Measurements from ENCODE around the gene MTR. TPM values are rescaled to one million over a fixed set of nuclear protein-coding genes. Genes with fewer than 3 reads are reported as not detected.

Gene MTR
- total and polyA plus RNA-seq, 9 donors: 14.0 to 30.6 (median 17.9) TPM

GRCh38 chr1:236858165-236858564 is 63.1 kb downstream of the MTR start:
- Histone ChIP-seq H3K36me3 (ENCODE audit: control insufficient read depth, insufficient read depth, low read length) (peaks cover 40% of the 10 kb centered on the region), H3K4me3 (ENCODE audit: low read length) (no peak overlapping the region)
- 80% methylated on average over 3 of the region's 7 CpGs for WGBS (ENCODE audit: insufficient coverage)

GRCh38 chr1:236860101-236860500 is 65.0 kb downstream of the MTR start:
- peaks cover 42% of the 10 kb centered on the region for H3K36me3 ChIP-seq (ENCODE audit: control insufficient read depth, insufficient read depth, low read length)
- H3K4me3 ChIP-seq (ENCODE audit: low read length): no peak overlapping the region
- no peak overlapping the region for H3K27ac ChIP-seq (ENCODE audit: low read length)
- no peaks in the 10 kb centered on the region for H3K4me1 ChIP-seq (ENCODE audit: control insufficient read depth, insufficient read depth, low read length)
- no peaks in the 10 kb centered on the region for H3K9me3 ChIP-seq (replicated peaks; ENCODE audit: control insufficient read depth, low read depth, low read length)
- DNase-seq: no peak
- no peaks in the 10 kb centered on the region for H3K27me3 ChIP-seq (ENCODE audit: control insufficient read depth, insufficient read depth, low read length)
- WGBS (ENCODE audit: insufficient coverage): no CpG with 5 or more reads among the region's 4 CpGs

More at GRCh38 chr1:236858165-236858564, 63.1 kb downstream of the MTR start:
- no peaks in the 10 kb centered on the region for H3K4me1 ChIP-seq (ENCODE audit: control insufficient read depth, insufficient read depth, low read length)
- DNase-seq: no peak
- no peak overlapping the region for H3K27ac ChIP-seq (ENCODE audit: low read length)
- no peaks in the 10 kb centered on the region for H3K27me3 ChIP-seq (ENCODE audit: control insufficient read depth, insufficient read depth, low read length)
- no peaks in the 10 kb centered on the region for H3K9me3 ChIP-seq (replicated peaks; ENCODE audit: control insufficient read depth, low read depth, low read length)

- H3K27me3 ChIP-seq (ENCODE audit: control insufficient read depth, insufficient read depth, low read length): no peaks in the 10 kb centered on the region
- DNase-seq: no peak
- H3K4me3 ChIP-seq (ENCODE audit: low read length): no peak overlapping the region
- H3K9me3 ChIP-seq (replicated peaks; ENCODE audit: control insufficient read depth, low read depth, low read length): no peaks in the 10 kb centered on the region
- H3K36me3 ChIP-seq (ENCODE audit: control insufficient read depth, insufficient read depth, low read length): peaks cover 39% of the 10 kb centered on the region
- WGBS (ENCODE audit: insufficient coverage): no CpG with 5 or more reads among the region's 1 CpG
- H3K4me1 ChIP-seq (ENCODE audit: control insufficient read depth, insufficient read depth, low read length): no peaks in the 10 kb centered on the region
- no peak overlapping the region for H3K27ac ChIP-seq (ENCODE audit: low read length)
These were observed 65.6 kb downstream of the MTR start for GRCh38 chr1:236860674-236861073.

- Histone ChIP-seq H3K9me3 (replicated peaks; ENCODE audit: control insufficient read depth, low read depth, low read length) (no peaks in the 10 kb centered on the region), H3K36me3 (ENCODE audit: control insufficient read depth, insufficient read depth, low read length) (peaks cover 41% of the 10 kb centered on the region), H3K27ac (ENCODE audit: low read length) (no peak overlapping the region), H3K4me3 (ENCODE audit: low read length) (no peak overlapping the region), H3K4me1 (ENCODE audit: control insufficient read depth, insufficient read depth, low read length) (no peaks in the 10 kb centered on the region), H3K27me3 (ENCODE audit: control insufficient read depth, insufficient read depth, low read length) (no peaks in the 10 kb centered on the region)
- 80% methylated on average over 1 of the region's 2 CpGs for WGBS (ENCODE audit: insufficient coverage)
- DNase-seq: no peak
These were observed 66.6 kb downstream of the MTR start for GRCh38 chr1:236861560-236862218.

- H3K4me1 ChIP-seq (ENCODE audit: control insufficient read depth, insufficient read depth, low read length): no peaks in the 10 kb centered on the region
- H3K9me3 ChIP-seq (replicated peaks; ENCODE audit: control insufficient read depth, low read depth, low read length): no peaks in the 10 kb centered on the region
- no peak for DNase-seq
- 89% methylated on average over 2 of the region's 4 CpGs for WGBS (ENCODE audit: insufficient coverage)
- H3K27ac ChIP-seq (ENCODE audit: low read length): no peak overlapping the region
- no peaks in the 10 kb centered on the region for H3K27me3 ChIP-seq (ENCODE audit: control insufficient read depth, insufficient read depth, low read length)
- peaks cover 46% of the 10 kb centered on the region for H3K36me3 ChIP-seq (ENCODE audit: control insufficient read depth, insufficient read depth, low read length)
- H3K4me3 ChIP-seq (ENCODE audit: low read length): no peak overlapping the region
These were observed 67.1 kb downstream of the MTR start for GRCh38 chr1:236862219-236862591.

- no peaks in the 10 kb centered on the region for H3K27me3 ChIP-seq (ENCODE audit: control insufficient read depth, insufficient read depth, low read length)
- H3K36me3 ChIP-seq (ENCODE audit: control insufficient read depth, insufficient read depth, low read length): peaks cover 46% of the 10 kb centered on the region
- no peak for DNase-seq
- H3K4me1 ChIP-seq (ENCODE audit: control insufficient read depth, insufficient read depth, low read length): no peaks in the 10 kb centered on the region
- H3K9me3 ChIP-seq (replicated peaks; ENCODE audit: control insufficient read depth, low read depth, low read length): no peaks in the 10 kb centered on the region
- H3K27ac ChIP-seq (ENCODE audit: low read length): no peak overlapping the region
- H3K4me3 ChIP-seq (ENCODE audit: low read length): no peak overlapping the region
- 100% methylated on average over 2 of the region's 5 CpGs for WGBS (ENCODE audit: insufficient coverage)
These were observed 67.6 kb downstream of the MTR start for GRCh38 chr1:236862615-236863211.

- Histone ChIP-seq H3K36me3 (ENCODE audit: control insufficient read depth, insufficient read depth, low read length) (peaks cover 41% of the 10 kb centered on the region), H3K9me3 (replicated peaks; ENCODE audit: control insufficient read depth, low read depth, low read length) (no peaks in the 10 kb centered on the region), H3K4me3 (ENCODE audit: low read length) (no peak overlapping the region), H3K27ac (ENCODE audit: low read length) (no peak overlapping the region), H3K27me3 (ENCODE audit: control insufficient read depth, insufficient read depth, low read length) (no peaks in the 10 kb centered on the region), H3K4me1 (ENCODE audit: control insufficient read depth, insufficient read depth, low read length) (no peaks in the 10 kb centered on the region)
- DNase-seq: no peak
- WGBS (ENCODE audit: insufficient coverage): no CpG with 5 or more reads among the region's 3 CpGs
These were observed 69.1 kb downstream of the MTR start for GRCh38 chr1:236864211-236864610.

- Histone ChIP-seq H3K36me3 (ENCODE audit: control insufficient read depth, insufficient read depth, low read length) (peaks cover 43% of the 10 kb centered on the region), H3K27me3 (ENCODE audit: control insufficient read depth, insufficient read depth, low read length) (no peaks in the 10 kb centered on the region), H3K4me3 (ENCODE audit: low read length) (no peak overlapping the region), H3K9me3 (replicated peaks; ENCODE audit: control insufficient read depth, low read depth, low read length) (no peaks in the 10 kb centered on the region), H3K27ac (ENCODE audit: low read length) (no peak overlapping the region), H3K4me1 (ENCODE audit: control insufficient read depth, insufficient read depth, low read length) (no peaks in the 10 kb centered on the region)
- no peak for DNase-seq
- WGBS (ENCODE audit: insufficient coverage): 100% methylated on average over 1 of the region's 3 CpGs
These were observed 70.1 kb downstream of the MTR start for GRCh38 chr1:236864996-236865817.

GRCh38 chr1:236865818-236866155 is 70.7 kb downstream of the MTR start:
- no peaks in the 10 kb centered on the region for H3K9me3 ChIP-seq (replicated peaks; ENCODE audit: control insufficient read depth, low read depth, low read length)
- no peaks in the 10 kb centered on the region for H3K4me1 ChIP-seq (ENCODE audit: control insufficient read depth, insufficient read depth, low read length)
- no peaks in the 10 kb centered on the region for H3K27me3 ChIP-seq (ENCODE audit: control insufficient read depth, insufficient read depth, low read length)
- peaks cover 43% of the 10 kb centered on the region for H3K36me3 ChIP-seq (ENCODE audit: control insufficient read depth, insufficient read depth, low read length)
- H3K4me3 ChIP-seq (ENCODE audit: low read length): no peak overlapping the region
- H3K27ac ChIP-seq (ENCODE audit: low read length): no peak overlapping the region
- DNase-seq: no peak
- WGBS (ENCODE audit: insufficient coverage): no CpG with 5 or more reads among the region's 1 CpG

GRCh38 chr1:236868625-236869467 is 73.8 kb downstream of the MTR start:
- no peaks in the 10 kb centered on the region for H3K9me3 ChIP-seq (replicated peaks; ENCODE audit: control insufficient read depth, low read depth, low read length)
- H3K4me1 ChIP-seq (ENCODE audit: control insufficient read depth, insufficient read depth, low read length): no peaks in the 10 kb centered on the region
- no peak overlapping the region for H3K4me3 ChIP-seq (ENCODE audit: low read length)
- 100% methylated on average over 1 of the region's 6 CpGs for WGBS (ENCODE audit: insufficient coverage)
- peak; percentile 31 for DNase-seq
- peaks cover 33% of the 10 kb centered on the region for H3K36me3 ChIP-seq (ENCODE audit: control insufficient read depth, insufficient read depth, low read length)
- no peak overlapping the region for H3K27ac ChIP-seq (ENCODE audit: low read length)
- no peaks in the 10 kb centered on the region for H3K27me3 ChIP-seq (ENCODE audit: control insufficient read depth, insufficient read depth, low read length)
